Measurements from ENCODE around the gene FLT3LG. TPM values are rescaled to one million over a fixed set of nuclear protein-coding genes. Genes with fewer than 3 reads are reported as not detected.

Gene FLT3LG
- total and polyA plus RNA-seq, 9 of the 15 experiments (the other 6 are each of a cell fraction or from before 2014, with no cell fraction given), result 0.31 to 6.4 (median 1.1) TPM

- TF ChIP-seq ZNF511 (CRISPR knock-in tag; IDR thresholded peaks at IDR 0.05) (peak; percentile 58; the same call in 1 of the 2 replicates), ZNF140 (CRISPR knock-in tag; IDR thresholded peaks at IDR 0.05) (no peak), FOXK2 (conservative IDR thresholded peaks at IDR 0.05 in 1 of 2, IDR thresholded peaks at IDR 0.05 in 1 of 2; ENCODE audit: low read depth in 2 of 2) (peak; percentile 85 to 86; a peak in 3 of 4 replicates), RBM15 (IDR thresholded peaks at IDR 0.05; ENCODE audit: insufficient read depth, low read length) (no peak), ID3 (CRISPR knock-in tag; IDR thresholded peaks at IDR 0.05) (no peak), ID3 (tag; IDR thresholded peaks at IDR 0.05) (no peak), MAFK (IDR thresholded peaks at IDR 0.05; ENCODE audit: low read length) (0 out of 2 replicates have a peak, but pooled peaks have one; percentile 2), HDAC6 (IDR thresholded peaks at IDR 0.05; ENCODE audit: low read depth, low read length) (0 out of 2 replicates have a peak, but pooled peaks have one; percentile 31), NCOR1 (IDR thresholded peaks at IDR 0.05) (peak; percentile 84; the same call in 1 of the 2 replicates), TAF1 (IDR thresholded peaks at IDR 0.05; ENCODE audit: control insufficient read depth, extremely low read depth, insufficient read depth, low read length, severe bottlenecking) (peak; percentile 100), ELF2 (CRISPR knock-in tag; IDR thresholded peaks at IDR 0.05) (no peak), GMEB1 (CRISPR knock-in tag; IDR thresholded peaks at IDR 0.05) (peak; percentile 72), SMC3 (conservative IDR thresholded peaks at IDR 0.05; ENCODE audit: insufficient read depth, low read depth, low read length) (no peak), POLR2G (IDR thresholded peaks at IDR 0.05; ENCODE audit: low read depth, low read length) (peak; percentile 100), CREM (IDR thresholded peaks at IDR 0.05; ENCODE audit: low read depth) (peak; percentile 98), RCOR1 (IDR thresholded peaks at IDR 0.05; ENCODE audit: borderline replicate concordance in 1 of 2, low read depth in 2 of 2, low read length in 2 of 2) (peak in 1 of 2 experiments; percentile 35; a peak in 2 of 4 replicates), ELF1 (tag; IDR thresholded peaks at IDR 0.05) (peak; percentile 74), RBM25 (IDR thresholded peaks at IDR 0.05; ENCODE audit: low read depth, low read length, severe bottlenecking) (peak; percentile 2), EHMT2 (IDR thresholded peaks at IDR 0.05) (no peak), FOXP4 (CRISPR knock-in tag; IDR thresholded peaks at IDR 0.05; ENCODE audit: borderline replicate concordance) (peak; percentile 78; the same call in 1 of the 2 replicates), KDM5B (IDR thresholded peaks at IDR 0.05; ENCODE audit: insufficient replicate concordance, low read depth, low read length) (peak; percentile 99), ZNF165 (CRISPR knock-in tag; IDR thresholded peaks at IDR 0.05; ENCODE audit: borderline replicate concordance) (no peak), CCNT2 (IDR thresholded peaks at IDR 0.05; ENCODE audit: borderline replicate concordance, extremely low read depth, insufficient read length, low read depth, low read length) (peak; percentile 82)
These were observed 13.4 kb downstream of the FLT3LG start, which contains the start of gene RPL13A (continued) for GRCh38 chr19:49487277-49488045.
